ENCODE results near the gene CEP350. TPM values are rescaled to one million over a fixed set of nuclear protein-coding genes. Genes with fewer than 3 reads are reported as not detected.
A peak's percentile ranks its signal among the peaks of the same experiment; 100 is the strongest.

The CEP350 gene
- total and polyA plus RNA-seq, 2 donors (not counting 1 experiment from before 2014, with no cell fraction given), result 19.0 to 101 TPM

DNA sequence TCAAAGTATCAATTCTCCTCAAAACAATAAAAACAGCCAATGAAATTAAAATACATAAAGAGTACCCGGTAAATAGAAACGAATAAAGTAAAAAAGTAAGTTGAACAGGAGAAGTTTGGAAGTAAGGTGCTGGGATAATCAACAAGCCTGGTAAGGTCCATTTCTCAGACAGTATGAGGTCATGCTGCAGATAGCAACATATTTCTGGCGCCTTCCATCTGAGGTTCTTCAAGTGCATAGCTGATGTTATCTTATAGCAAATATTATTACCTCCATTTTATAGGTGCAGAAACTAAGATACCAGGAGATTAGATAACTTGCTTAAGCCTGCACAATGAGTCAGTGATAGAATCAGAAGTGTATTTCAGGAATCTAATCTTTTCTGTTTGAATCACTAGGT lies 23.7 kb upstream of the CEP350 start:
- peak in 1 of 2 donors; percentile 27 for DNase-seq (ENCODE audit: low read depth in 2 of 2)
- no peaks in the 10 kb centered on the region for H3K27me3 ChIP-seq (ENCODE audit: control insufficient read depth, insufficient read depth, low read length)
- no peaks in the 10 kb centered on the region for H3K9me3 ChIP-seq (ENCODE audit: control insufficient read depth, insufficient read depth, low read depth, low read length)
- H3K4me2 ChIP-seq (ENCODE audit: extremely low read depth, insufficient read depth, low read length), result no peak overlapping the region
- TF ChIP-seq, protein P1, sequence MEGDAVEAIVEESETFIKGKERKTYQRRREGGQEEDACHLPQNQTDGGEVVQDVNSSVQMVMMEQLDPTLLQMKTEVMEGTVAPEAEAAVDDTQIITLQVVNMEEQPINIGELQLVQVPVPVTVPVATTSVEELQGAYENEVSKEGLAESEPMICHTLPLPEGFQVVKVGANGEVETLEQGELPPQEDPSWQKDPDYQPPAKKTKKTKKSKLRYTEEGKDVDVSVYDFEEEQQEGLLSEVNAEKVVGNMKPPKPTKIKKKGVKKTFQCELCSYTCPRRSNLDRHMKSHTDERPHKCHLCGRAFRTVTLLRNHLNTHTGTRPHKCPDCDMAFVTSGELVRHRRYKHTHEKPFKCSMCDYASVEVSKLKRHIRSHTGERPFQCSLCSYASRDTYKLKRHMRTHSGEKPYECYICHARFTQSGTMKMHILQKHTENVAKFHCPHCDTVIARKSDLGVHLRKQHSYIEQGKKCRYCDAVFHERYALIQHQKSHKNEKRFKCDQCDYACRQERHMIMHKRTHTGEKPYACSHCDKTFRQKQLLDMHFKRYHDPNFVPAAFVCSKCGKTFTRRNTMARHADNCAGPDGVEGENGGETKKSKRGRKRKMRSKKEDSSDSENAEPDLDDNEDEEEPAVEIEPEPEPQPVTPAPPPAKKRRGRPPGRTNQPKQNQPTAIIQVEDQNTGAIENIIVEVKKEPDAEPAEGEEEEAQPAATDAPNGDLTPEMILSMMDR (conservative IDR thresholded peaks at IDR 0.05 in 1 of 2, IDR thresholded peaks at IDR 0.05 in 1 of 2; ENCODE audit: low read depth in 1 of 2, low read length in 2 of 2), result no peak
- no peak for TF ChIP-seq EZH2 (IDR thresholded peaks at IDR 0.05; ENCODE audit: low read length, missing control alignments)
- no peaks in the 10 kb centered on the region for H4K20me1 ChIP-seq (ENCODE audit: control insufficient read depth, extremely low read depth, insufficient read depth, low read length)
- peaks cover 5% of the 10 kb centered on the region for H3K4me1 ChIP-seq (ENCODE audit: control insufficient read depth, extremely low read depth, insufficient read depth, low read length)
- no peak overlapping the region for H3K27ac ChIP-seq (ENCODE audit: insufficient read depth, low read length)
- no peak overlapping the region for H3K9ac ChIP-seq (ENCODE audit: insufficient read depth, low read length)
- H3K79me2 ChIP-seq (ENCODE audit: control insufficient read depth, insufficient read depth, low read length), result no peaks in the 10 kb centered on the region
- no peaks in the 10 kb centered on the region for H3K36me3 ChIP-seq (ENCODE audit: control insufficient read depth, insufficient read depth, low read length)
- H2AFZ ChIP-seq (ENCODE audit: low read length), result no peak overlapping the region
- H3K4me3 ChIP-seq (replicated peaks in 1 of 4; ENCODE audit: control extremely low read depth in 1 of 4, insufficient read depth in 1 of 4, low read depth in 3 of 4, low read length in 4 of 4), result no peak overlapping the region

DNA sequence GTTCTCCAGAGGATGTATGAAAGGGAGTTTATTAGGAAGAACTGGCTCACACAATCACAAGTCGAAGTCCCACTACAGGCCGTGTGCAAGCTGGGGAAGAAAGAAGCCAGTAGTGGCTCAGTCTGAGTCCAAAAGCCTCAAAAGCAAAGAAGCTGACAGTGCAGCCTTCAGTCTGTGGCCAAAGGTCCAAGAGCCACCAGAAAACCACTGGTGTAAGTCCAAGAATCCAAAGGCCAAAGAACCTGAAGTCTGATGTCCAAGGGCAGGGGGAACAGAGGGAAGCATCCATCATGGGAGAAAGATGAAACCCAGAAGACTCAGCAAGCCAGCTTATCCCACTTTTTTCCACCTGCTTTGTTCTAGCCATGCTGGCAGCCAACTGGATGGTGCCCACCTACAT lies 21.4 kb upstream of the CEP350 start:
- Histone ChIP-seq H3K4me1 (ENCODE audit: control insufficient read depth, extremely low read depth, insufficient read depth, low read length) (no peaks in the 10 kb centered on the region), H3K27ac (ENCODE audit: insufficient read depth, low read length) (no peak overlapping the region), H3K9ac (ENCODE audit: insufficient read depth, low read length) (no peak overlapping the region), H3K27me3 (ENCODE audit: control insufficient read depth, insufficient read depth, low read length) (no peaks in the 10 kb centered on the region), H3K9me3 (ENCODE audit: control insufficient read depth, insufficient read depth, low read depth, low read length) (no peaks in the 10 kb centered on the region), H3K79me2 (ENCODE audit: control insufficient read depth, insufficient read depth, low read length) (no peaks in the 10 kb centered on the region), H3K4me3 (replicated peaks in 1 of 4; ENCODE audit: control extremely low read depth in 1 of 4, insufficient read depth in 1 of 4, low read depth in 3 of 4, low read length in 4 of 4) (no peak overlapping the region), H3K36me3 (ENCODE audit: control insufficient read depth, insufficient read depth, low read length) (no peaks in the 10 kb centered on the region), H3K4me2 (ENCODE audit: extremely low read depth, insufficient read depth, low read length) (no peak overlapping the region), H4K20me1 (ENCODE audit: control insufficient read depth, extremely low read depth, insufficient read depth, low read length) (no peaks in the 10 kb centered on the region), H2AFZ (ENCODE audit: low read length) (no peak overlapping the region)
- no peak for DNase-seq (ENCODE audit: low read depth in 2 of 2)
- TF ChIP-seq, protein P1 (conservative IDR thresholded peaks at IDR 0.05 in 1 of 2, IDR thresholded peaks at IDR 0.05 in 1 of 2; ENCODE audit: low read depth in 1 of 2, low read length in 2 of 2), result no peak
- TF ChIP-seq EZH2 (IDR thresholded peaks at IDR 0.05; ENCODE audit: low read length, missing control alignments), result no peak

DNA sequence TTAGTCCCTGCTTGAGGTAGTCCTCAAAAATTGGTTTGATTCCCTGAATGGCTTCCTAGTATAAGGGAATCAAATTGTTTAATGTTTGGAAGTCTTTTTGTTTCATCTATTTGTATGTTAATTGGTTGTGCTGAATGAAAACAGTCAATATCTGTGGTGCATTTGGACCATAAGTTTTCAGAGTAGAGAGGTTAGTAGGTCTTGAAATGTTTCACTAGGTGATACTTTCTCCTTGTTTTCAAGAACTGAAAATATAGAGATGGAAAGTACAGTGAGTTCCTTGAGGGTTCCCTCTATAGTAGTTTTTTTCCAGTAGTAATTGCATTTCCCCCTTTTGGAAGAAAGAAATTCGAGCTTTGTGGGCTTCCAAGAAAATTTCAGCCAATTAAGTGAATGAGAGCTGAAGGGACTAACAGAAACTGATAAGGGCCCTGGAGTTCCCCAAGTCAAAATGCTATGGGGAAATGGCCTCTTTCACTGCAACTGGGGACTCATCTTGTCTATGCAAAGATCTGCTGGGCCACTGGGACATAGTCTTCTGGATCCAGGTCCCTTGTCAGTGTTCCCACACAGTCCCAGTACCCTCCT lies 18.6 kb upstream of the CEP350 start:
- H4K20me1 ChIP-seq (ENCODE audit: control insufficient read depth, extremely low read depth, insufficient read depth, low read length), result no peaks in the 10 kb centered on the region

More for the DNA sequence above, 18.6 kb upstream of the CEP350 start:
- Histone ChIP-seq H3K27me3 (ENCODE audit: control insufficient read depth, insufficient read depth, low read length) (no peaks in the 10 kb centered on the region), H3K9me3 (ENCODE audit: control insufficient read depth, insufficient read depth, low read depth, low read length) (no peaks in the 10 kb centered on the region), H3K9ac (ENCODE audit: insufficient read depth, low read length) (no peak overlapping the region), H3K79me2 (ENCODE audit: control insufficient read depth, insufficient read depth, low read length) (no peaks in the 10 kb centered on the region), H3K27ac (ENCODE audit: insufficient read depth, low read length) (no peak overlapping the region), H2AFZ (ENCODE audit: low read length) (no peak overlapping the region), H3K4me1 (ENCODE audit: control insufficient read depth, extremely low read depth, insufficient read depth, low read length) (no peaks in the 10 kb centered on the region), H3K4me3 (replicated peaks in 1 of 4; ENCODE audit: control extremely low read depth in 1 of 4, insufficient read depth in 1 of 4, low read depth in 3 of 4, low read length in 4 of 4) (no peak overlapping the region), H3K36me3 (ENCODE audit: control insufficient read depth, insufficient read depth, low read length) (no peaks in the 10 kb centered on the region), H3K4me2 (ENCODE audit: extremely low read depth, insufficient read depth, low read length) (no peak overlapping the region)
- no peak for TF ChIP-seq EZH2 (IDR thresholded peaks at IDR 0.05; ENCODE audit: low read length, missing control alignments)
- TF ChIP-seq, protein P1 (conservative IDR thresholded peaks at IDR 0.05 in 1 of 2, IDR thresholded peaks at IDR 0.05 in 1 of 2; ENCODE audit: low read depth in 1 of 2, low read length in 2 of 2), result no peak
- DNase-seq (ENCODE audit: low read depth in 2 of 2), result no peak
